ENCODE results near the gene GPC6.

GPC6 gene

GRCh38 chr13:93505104-93505952, 278.7 kb downstream of the GPC6 start:
- no peak for DNase-seq (ENCODE audit: low spot score)

GRCh38 chr13:93511011-93511410, 284.4 kb downstream of the GPC6 start:
- DNase-seq (ENCODE audit: low spot score): no peak

- DNase-seq (ENCODE audit: low spot score): no peak
These were observed 288.7 kb downstream of the GPC6 start for GRCh38 chr13:93515267-93515666.

- DNase-seq (ENCODE audit: low spot score): no peak
These were observed 291.1 kb downstream of the GPC6 start for GRCh38 chr13:93517658-93518057.

DNA sequence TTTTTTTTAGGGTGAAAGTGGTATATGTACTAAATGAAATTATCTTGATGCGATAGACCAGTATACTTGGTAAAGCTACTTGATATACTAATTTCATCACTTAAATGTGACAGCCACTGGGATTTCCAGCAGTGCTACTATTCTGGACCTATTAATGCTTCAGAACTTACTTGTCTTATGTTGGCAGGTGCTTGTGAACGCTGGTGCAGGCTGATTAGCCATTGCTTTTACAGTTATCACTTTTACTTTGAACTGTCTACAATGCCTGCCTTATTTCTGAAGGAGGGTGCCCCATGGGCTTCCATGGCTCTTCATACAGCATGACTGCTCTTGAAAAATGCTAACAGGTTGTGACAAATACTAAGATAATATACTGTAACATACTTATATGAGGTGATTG, 294.7 kb downstream of the GPC6 start:
- no peak for DNase-seq (ENCODE audit: low spot score)

- no peak for DNase-seq (ENCODE audit: low spot score)
These were observed 295.9 kb downstream of the GPC6 start for GRCh38 chr13:93522501-93522900.

- DNase-seq (ENCODE audit: low spot score): no peak
These were observed 298.5 kb downstream of the GPC6 start for GRCh38 chr13:93525087-93525486.

DNA sequence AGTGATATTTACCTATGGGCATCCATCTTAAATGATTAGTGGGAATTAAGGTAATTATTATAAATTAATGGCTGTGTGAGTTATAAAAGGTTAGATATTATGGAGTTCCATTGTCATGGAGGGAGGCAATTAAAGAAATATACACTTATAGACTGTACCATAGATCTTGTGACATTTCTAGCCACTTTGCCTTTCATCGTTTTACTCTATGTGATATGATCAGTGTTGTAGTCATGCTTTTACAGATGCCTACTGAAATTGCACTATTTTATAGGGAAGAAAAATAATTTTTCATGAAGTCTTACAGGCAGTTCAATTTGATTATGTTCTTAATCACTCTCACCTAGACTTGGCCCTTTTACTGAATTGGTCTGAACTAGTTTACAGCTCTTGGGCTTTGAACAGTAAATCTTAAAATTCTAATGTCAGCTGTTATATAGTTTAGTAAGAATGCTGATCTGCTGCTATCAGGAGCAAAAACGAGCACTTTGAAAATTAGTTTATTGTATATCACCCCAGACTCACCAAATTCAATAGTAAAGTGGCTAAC, 301.2 kb downstream of the GPC6 start:
- DNase-seq (ENCODE audit: low spot score): no peak

DNA sequence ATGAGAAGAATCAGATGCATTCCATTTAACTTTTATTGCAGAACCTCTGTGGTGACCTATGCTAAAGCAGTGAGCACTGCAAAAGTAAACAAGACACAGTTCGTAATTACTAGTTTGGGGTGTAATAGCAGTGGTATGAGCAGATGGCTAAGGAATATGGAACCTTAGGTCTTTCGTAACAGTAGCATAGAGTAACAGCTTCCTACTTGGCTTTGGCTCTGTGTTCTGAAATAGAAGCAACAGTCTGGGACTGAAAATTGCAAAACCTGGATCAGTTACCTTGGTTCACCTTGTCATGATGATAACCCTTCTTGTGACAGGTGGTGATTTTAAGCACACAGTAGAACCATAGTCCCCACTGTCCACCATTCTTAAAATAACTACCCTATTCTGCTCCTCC, 303.4 kb downstream of the GPC6 start:
- DNase-seq (ENCODE audit: low spot score): no peak

DNA sequence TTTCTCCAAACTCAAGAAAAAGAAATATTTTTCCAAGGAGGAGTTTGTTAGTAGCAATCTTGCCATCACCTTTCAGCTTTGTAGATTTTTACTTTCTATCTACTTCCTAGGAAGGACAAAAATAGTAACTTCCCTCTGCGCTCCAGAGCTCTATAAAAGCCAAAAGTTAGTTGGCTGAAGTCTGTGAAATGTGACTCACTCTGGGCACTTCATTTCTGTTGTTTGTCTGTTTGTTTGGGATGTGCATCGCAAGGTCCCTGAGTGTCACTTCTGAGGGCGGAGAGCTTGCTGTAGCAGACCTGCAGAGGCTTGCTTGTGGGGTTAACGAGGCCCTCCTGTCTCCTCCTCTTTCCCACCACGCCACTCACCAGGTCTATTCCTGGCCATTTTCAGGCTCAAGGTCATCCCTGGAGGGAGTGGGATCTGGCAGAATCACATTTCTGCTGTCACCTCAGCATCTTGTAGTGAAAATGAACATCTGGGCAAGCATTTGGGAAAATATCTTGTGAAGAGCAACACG, 307.6 kb downstream of the GPC6 start:
- no peak for DNase-seq (ENCODE audit: low spot score)

- no peak for DNase-seq (ENCODE audit: low spot score)
These were observed 308.6 kb downstream of the GPC6 start for GRCh38 chr13:93535251-93535650.

- no peak for DNase-seq (ENCODE audit: low spot score)
These were observed 313.3 kb downstream of the GPC6 start for GRCh38 chr13:93539914-93540313.

DNA sequence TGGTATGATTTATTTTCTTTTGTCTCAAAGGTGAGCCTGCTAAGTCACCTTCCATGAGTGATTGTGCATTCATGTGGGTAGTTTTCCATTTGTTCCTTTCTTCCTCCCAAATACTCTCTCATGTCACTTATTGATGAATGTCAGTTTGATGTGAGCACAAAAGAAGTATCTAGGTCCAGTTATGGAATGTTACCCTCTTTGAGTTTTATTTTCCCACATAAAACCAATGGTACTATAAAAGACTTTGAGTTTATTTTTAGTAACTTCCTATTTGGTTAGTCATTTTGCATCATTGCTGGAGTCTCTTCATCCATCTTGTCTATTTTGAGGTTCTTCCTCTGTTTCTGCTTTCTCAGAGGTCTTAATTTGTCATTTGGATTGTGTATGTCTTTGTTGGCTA, 321.3 kb downstream of the GPC6 start:
- no peak for DNase-seq (ENCODE audit: low spot score)

DNA sequence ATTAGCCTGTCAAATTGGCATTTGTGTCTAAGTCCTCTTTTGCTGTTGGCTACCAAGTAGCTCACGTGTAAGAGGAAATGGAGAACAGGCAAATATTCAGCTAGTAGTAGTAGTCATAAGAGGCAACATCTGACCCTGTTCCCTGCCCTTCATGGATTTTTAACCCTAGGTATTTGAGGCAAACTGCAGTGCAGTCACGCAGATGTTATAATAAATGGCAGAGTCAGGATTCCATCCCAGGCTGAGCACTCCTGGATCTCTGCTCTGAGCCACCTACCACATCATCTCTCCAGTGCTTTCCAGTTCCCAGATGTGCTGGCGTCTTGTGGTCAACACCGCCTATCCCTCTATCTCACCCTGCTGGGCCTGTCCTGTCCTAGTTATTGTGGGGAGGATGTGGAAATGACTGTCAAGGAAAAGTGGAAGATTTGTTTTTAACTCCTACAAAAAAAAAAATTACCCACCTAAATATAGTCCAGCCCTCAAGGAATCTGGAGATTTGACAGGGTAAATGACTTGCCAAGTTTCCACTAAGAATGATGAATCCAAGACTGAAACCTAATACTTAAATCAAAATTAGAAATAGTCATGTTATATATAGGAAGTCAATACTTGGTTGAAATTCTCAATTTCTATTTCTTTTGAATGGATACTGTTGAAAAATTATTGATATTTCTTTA, 322.9 kb downstream of the GPC6 start:
- DNase-seq (ENCODE audit: low spot score): no peak

DNA sequence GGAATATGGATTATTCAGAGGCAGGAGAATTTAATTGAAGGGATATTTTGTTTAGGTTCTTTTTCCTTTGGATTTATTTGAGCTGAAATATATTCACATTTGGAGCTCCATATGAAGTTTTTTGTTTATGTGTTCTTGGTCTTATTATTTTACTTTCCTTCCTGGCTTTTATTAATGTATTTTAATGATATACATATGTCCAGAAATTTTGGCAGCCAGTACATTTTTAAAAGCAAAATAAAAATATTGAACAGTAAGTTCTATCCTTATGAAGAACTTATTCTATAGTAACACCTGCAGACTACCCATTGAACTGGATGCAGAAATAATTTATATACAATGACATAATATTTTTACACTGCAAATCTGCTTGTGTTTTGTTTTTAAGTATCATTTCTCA, 323.6 kb downstream of the GPC6 start:
- no peak for DNase-seq (ENCODE audit: low spot score)

GRCh38 chr13:93552596-93552995, 326.0 kb downstream of the GPC6 start:
- no peak for DNase-seq (ENCODE audit: low spot score)

DNA sequence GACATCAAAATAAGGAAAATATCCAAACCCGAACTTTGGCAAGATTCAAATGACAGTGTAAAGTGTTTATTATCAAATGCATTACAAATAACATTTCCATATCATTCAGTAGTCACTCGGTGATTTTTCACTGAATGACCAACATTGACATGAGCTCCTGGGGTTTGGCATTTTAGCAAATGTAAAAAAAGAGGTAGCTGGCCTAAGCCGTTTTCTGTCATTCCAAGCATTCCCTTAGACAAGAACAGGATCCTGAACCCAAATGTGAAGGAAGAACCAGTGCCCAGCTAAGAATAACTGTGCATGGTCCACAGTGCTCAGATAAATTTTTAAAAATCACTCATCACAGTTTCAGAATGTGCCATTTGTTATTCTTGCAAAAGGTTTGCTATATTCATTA, 327.9 kb downstream of the GPC6 start:
- DNase-seq (ENCODE audit: low spot score): no peak

- no peak for DNase-seq (ENCODE audit: low spot score)
These were observed 332.0 kb downstream of the GPC6 start for GRCh38 chr13:93558637-93559036.

- no peak for DNase-seq (ENCODE audit: low spot score)
These were observed 333.1 kb downstream of the GPC6 start for GRCh38 chr13:93559718-93560117.

DNA sequence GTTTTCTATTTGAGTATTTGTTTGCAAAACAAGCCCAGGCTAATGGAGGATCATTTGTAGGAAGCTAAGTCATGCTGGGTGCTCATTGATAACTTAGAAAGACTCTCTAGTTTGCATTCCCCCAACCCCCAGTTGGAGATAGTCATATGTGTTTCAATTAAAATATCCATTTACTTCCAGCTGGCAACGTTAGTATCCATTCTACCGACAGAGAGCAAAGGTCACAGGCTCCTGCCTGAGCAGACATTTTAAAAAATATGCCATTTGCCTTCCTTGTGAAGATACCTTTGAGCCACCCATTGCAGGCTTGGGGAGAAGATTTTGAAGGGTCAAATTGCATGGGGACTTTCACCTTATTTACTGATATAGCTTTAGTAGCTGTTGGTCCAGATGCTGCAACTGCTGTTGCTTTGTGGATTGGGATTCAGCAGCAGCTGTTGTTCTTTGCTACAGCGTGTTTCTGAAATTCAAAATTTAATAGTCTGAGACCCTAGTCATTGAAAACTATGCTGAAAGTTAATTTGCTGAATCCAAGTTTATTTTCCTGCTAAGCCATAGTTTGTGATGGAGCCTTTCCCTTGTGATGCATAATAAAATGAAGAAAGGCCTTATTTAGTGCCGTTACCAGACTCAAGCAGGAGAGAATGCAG, 335.1 kb downstream of the GPC6 start:
- no peak for DNase-seq (ENCODE audit: low spot score)

DNA sequence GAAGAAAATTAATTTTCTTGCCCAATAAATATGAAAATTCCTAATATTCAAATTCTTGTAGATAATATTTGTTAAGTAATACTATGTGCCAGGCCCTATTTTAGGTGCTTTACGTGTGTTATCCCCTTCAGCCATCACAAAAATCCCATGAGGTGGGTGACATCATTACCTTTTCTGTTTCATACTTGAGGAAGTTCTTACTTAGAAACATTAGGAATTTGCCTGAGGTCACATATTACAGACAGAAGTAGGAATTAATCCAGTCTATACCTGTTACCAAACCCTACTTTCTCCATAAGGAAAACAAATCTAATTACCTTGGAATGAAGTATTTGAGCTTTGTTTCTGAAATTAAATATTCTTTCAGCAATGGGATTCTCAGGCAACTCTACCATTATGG, 336.1 kb downstream of the GPC6 start:
- no peak for DNase-seq (ENCODE audit: low spot score)

DNA sequence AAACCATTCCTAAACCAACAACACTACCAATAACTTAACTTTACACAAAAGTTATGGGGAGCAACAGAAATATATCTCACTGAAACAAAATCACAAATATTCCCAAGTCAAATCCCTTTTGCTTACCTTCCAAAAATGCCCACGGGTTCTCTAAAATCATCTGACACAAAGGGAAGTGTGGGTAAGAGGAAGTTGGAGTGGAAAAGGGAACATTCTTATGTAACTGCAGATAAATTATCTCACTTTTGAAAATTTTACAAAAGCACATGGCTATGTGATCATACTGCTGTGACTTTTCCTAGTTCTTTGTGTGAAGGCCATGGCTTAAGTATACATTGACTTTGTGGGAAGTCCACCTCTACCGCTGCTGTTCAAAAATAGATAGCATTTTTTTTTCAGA, 350.5 kb downstream of the GPC6 start:
- no peak for DNase-seq (ENCODE audit: low spot score)

DNA sequence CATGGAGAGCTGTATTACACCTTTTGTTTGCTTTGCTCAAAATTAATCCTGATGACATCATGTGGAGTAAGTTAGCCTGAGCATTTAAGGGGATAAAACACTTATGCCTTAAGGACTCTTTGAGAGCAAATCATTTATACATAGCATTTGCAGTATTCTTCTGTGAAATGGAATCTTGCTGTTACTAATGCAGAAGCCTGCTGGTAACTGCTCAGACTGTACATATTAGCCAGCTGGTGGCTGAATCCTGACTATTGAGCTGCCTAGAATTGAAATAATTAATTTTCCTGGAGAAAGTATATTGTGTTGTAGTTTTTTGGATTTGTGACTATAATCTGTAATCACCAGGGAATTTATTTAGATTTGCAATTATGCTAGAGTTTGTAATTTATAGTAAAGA, 363.2 kb downstream of the GPC6 start:
- no peak for DNase-seq (ENCODE audit: low spot score)

Data from CD4-positive, alpha-beta T cell treated with Interleukin-15 for 4 hours (primary cell).